Stomach (tissue), 9 donors: ENCODE data around the gene CENPP. TPM values are rescaled to one million over a fixed set of nuclear protein-coding genes. Genes with fewer than 3 reads are reported as not detected.
"Not testable (repeated sequence)": the region's sequence is repeated elsewhere in the genome, so short reads cannot be mapped to it uniquely, and the experiment has no call there.

Source experiments
- DNase-seq, 2 donors: peaks; one replicate each; pipeline versions ENCODE4 v3.0.0 to v3.0.0-alpha.2; 2013 to 2019
- H3K27ac ChIP-seq, 5 donors: fragments of 200-600 bp in 4 of 5; sonication (generic) in 4 of 5; one replicate each; pipeline ENCODE4 v1.5.1; 2013 to 2019; ENCODE audit warnings: mild to moderate bottlenecking in 1 of 5, moderate library complexity in 1 of 5
- H3K27me3 ChIP-seq, 3 donors: fragments of 200-600 bp; sonication (generic); one replicate each; pipeline ENCODE4 v1.5.1; 2017 to 2019; ENCODE audit warnings: mixed run types in 1 of 3
- H3K36me3 ChIP-seq, 4 donors: fragments of 200-600 bp; sonication (generic); 1 replicate in 3 of 4; 2 replicates in 1 of 4; pipeline ENCODE4 v1.5.1; 2016 to 2019
- H3K4me1 ChIP-seq, 4 donors: fragments of 200-600 bp; sonication (generic); one replicate each; pipeline ENCODE4 v1.5.1; 2016 to 2019
- H3K4me3 ChIP-seq, 4 donors: fragments of 200-600 bp; sonication (generic) in 3 of 4; one replicate each; pipeline ENCODE4 v1.5.1; 2016 to 2019; ENCODE audit warnings: mild to moderate bottlenecking in 1 of 4
- H3K9me3 ChIP-seq, 4 donors: fragments of 200-600 bp; sonication (generic); one replicate each; pipeline ENCODE4 v1.5.1; 2016 to 2019
- EP300 ChIP-seq: sonication (generic); formaldehyde crosslinking; IDR thresholded peaks from one replicate; pipeline ENCODE4 v1.6.1; 2017; ENCODE audit warnings: antibody characterized with exemption
- POLR2A ChIP-seq, 4 donors: fragments of 450-650 bp; IDR thresholded peaks; one replicate each; pipeline ENCODE4 v1.6.1; 2016; ENCODE audit warnings: antibody characterized with exemption in 4 of 4, control low read depth in 2 of 4, mild to moderate bottlenecking in 1 of 4, moderate library complexity in 1 of 4
- POLR2AphosphoS5 ChIP-seq, 3 donors: sonication (generic); formaldehyde crosslinking; IDR thresholded peaks; one replicate each; pipeline ENCODE4 v1.6.1; 2016; ENCODE audit warnings: antibody characterized with exemption in 3 of 3
- WGBS, 5 donors: extraction: QIAGEN DNeasy Blood & Tissue Kit in 3 of 5; methylation state at CpG; one replicate each; pipeline versions ENCODE4 v1.1.5 to v1.1.7; 2013 to 2018; 5-methylcytosine and 5-hydroxymethylcytosine counted together
- intact Hi-C: fragments of 100-400 bp; cut with DNase I; formaldehyde crosslinking; loops from one replicate; pipeline ENCODE4 v1.15.1; 2023; ENCODE audit warnings: low total_unique reads
- polyA plus RNA-seq, 3 donors: library from polyadenylated mRNA; stranded (reverse); fragments of 200-250 nt; gene quantifications; one replicate each; pipeline ENCODE4 v1.2.3, GENCODE V29; 2013
- total RNA-seq, 5 donors: library from RNA; depleted of rRNA; stranded (reverse); fragments of >200 nt; gene quantifications; one replicate each; pipeline versions ENCODE4 v1.1.0 to v1.2.3, GENCODE V29; 2014 to 2016
- TF ChIP-seq, protein P1 (sequence below), 7 experiments: fragments of 450-650 bp in 4 of 7; fragments of 200-600 bp in 3 of 7; sonication (generic) in 3 of 7; IDR thresholded peaks; one replicate each; pipeline ENCODE4 v1.5.1; 2016 to 2019; ENCODE audit warnings: antibody characterized with exemption in 7 of 7, control low read depth in 2 of 7, mild to moderate bottlenecking in 1 of 7
- donor health status: healthy with polysubstance abuse.
- donor health status: Bipolar disorder and iron deficiency.
- donor health status: healthy.

Gene CENPP
- total and polyA plus RNA-seq, 8 donors = 1.3 to 37.9 (median 3.2) TPM

DNA sequence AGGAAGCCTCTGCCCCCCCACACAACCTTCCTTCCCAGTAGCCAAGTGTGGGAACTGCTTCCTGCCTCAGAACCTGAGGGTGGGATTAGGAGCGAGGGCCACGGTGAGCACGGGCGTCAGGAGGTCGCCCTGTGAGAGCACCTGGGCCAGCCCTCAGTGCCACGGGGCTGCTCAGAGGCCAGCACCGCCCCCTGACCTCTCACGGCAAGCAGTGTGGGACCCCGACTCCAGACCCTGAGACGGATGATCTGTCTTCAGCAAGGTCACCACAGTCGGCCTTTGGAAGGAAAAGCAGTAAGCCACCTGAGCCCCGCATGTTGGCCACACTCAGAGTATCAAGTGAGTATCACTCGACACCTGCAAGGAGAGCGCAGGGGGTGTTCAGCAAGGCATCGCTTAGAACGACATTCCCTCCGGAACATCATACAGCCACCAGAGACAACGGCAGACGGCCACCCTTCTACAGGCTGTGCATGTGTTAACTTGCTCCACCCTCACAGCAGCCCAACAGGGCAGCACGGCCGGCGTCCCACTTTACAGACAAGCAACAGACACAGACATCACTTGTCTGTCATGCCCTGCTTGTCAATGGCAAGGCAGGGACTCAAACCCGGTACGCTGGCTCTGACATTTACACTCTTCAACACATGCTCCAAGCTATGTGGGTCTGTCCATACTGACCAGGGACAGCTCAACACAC, 294.0 kb downstream of the CENPP start:
- peak overlapping the region in 2 of 5 donors; percentile 74 to 79 for H3K27ac ChIP-seq
- peaks cover 4 to 72% (median 57%) of the 10 kb centered on the region in 4 donors for H3K36me3 ChIP-seq
- TF ChIP-seq EP300 = no peak
- no peak for TF ChIP-seq POLR2A (IDR thresholded peaks at IDR 0.05)
- TF ChIP-seq POLR2AphosphoS5 (IDR thresholded peaks at IDR 0.05) = no peak
- TF ChIP-seq, protein P1, sequence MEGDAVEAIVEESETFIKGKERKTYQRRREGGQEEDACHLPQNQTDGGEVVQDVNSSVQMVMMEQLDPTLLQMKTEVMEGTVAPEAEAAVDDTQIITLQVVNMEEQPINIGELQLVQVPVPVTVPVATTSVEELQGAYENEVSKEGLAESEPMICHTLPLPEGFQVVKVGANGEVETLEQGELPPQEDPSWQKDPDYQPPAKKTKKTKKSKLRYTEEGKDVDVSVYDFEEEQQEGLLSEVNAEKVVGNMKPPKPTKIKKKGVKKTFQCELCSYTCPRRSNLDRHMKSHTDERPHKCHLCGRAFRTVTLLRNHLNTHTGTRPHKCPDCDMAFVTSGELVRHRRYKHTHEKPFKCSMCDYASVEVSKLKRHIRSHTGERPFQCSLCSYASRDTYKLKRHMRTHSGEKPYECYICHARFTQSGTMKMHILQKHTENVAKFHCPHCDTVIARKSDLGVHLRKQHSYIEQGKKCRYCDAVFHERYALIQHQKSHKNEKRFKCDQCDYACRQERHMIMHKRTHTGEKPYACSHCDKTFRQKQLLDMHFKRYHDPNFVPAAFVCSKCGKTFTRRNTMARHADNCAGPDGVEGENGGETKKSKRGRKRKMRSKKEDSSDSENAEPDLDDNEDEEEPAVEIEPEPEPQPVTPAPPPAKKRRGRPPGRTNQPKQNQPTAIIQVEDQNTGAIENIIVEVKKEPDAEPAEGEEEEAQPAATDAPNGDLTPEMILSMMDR (IDR thresholded peaks at IDR 0.05) = no peak
- intact Hi-C loops = no loop called here
- no peak overlapping the region for H3K4me3 ChIP-seq
- peaks cover 6 to 49% (median 31%) of the 10 kb centered on the region in 4 donors for H3K4me1 ChIP-seq
- WGBS, 5 donors = 90 to 93% (median 93%) methylated on average over 15 to 24 of the region's 24 CpGs
- no peaks in the 10 kb centered on the region for H3K27me3 ChIP-seq
- no peaks in the 10 kb centered on the region for H3K9me3 ChIP-seq
- peak in 1 of 2 donors; percentile 22 for DNase-seq

DNA sequence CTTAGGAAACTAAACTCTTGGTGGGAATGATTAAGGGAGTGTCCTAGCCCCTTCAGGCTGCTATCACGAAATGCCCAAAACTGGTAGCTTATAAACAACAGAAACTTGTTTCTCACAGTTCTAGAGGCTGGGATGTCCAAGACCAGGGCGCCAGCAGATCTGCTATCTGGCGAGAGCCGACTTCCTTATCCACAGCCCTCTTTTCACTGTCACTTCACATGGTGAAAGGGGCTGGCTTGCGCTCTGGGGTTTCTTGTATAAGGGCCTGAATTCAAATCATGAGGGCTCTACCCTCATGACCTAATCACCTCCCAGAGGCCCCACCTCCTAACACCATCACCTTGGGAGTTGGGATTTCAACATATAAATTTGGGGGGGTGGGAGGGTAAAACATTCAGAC, 295.1 kb downstream of the CENPP start:
- Histone ChIP-seq H3K4me1 (peaks cover 6 to 38% (median 24%) of the 10 kb centered on the region in 4 donors), H3K9me3 (no peaks in the 10 kb centered on the region), H3K27me3 (no peaks in the 10 kb centered on the region), H3K27ac (peak overlapping the region in 1 of 5 donors; percentile 15), H3K36me3 (peaks cover 4 to 70% (median 52%) of the 10 kb centered on the region in 4 donors), H3K4me3 (no peak overlapping the region)
- no peak for DNase-seq
- TF ChIP-seq POLR2AphosphoS5 (IDR thresholded peaks at IDR 0.05) (no peak), POLR2A (IDR thresholded peaks at IDR 0.05) (no peak), EP300 (no peak)
- TF ChIP-seq, protein P1 (IDR thresholded peaks at IDR 0.05) = no peak
- intact Hi-C loops = no loop called here
- WGBS, 5 donors = 93 to 98% (median 96%) methylated on average over 5 of the region's 5 CpGs

DNA sequence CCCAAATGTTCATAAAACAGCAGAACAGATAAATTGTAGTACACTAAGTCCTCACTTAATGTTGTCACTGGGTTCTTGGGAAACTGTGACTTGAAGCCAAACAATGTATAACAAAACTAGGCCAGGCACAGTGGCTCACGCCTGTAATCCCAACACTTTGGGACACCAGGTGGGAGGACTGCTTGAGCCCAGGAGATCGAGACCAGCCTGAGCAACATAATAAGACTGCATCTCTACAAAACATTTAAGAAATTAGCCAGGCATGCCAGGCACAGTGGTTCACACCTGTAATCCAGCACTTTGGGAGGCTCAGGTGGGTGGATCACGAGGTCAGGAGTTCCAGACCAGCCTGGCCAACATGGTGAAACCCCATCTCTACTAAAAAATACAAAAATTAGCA, 298.2 kb downstream of the CENPP start:
- H3K4me3 ChIP-seq, intact Hi-C loops, H3K27ac ChIP-seq, DNase-seq, H3K9me3 ChIP-seq, H3K27me3 ChIP-seq, H3K4me1 ChIP-seq: not testable (repeated sequence)
- peaks cover 0 to 52% (median 40%) of the 10 kb centered on the region in 4 donors for H3K36me3 ChIP-seq
- WGBS, 5 donors = 88 to 99% (median 97%) methylated on average over 3 of the region's 3 CpGs

DNA sequence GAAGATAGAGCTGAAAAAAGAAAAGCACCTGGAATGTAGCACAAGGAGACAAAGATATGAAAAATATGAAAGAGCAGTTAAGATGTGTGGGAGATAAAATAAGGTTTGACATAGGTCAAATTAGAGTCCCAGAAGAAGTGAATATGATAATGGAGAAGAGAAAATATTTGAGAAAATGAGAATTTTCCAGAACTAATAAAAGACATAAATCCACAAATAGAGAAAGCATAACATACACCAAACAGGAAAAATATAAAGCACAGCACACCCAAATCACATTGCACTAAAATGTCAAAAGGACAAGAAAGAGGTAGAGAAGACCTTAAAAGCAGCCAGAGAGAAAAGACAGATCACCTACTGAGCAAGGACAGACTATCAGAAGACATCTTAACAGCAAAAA, 300.7 kb downstream of the CENPP start:
- TF ChIP-seq EP300 = no peak
- TF ChIP-seq, protein P1 (IDR thresholded peaks at IDR 0.05) = no peak
- no peak for TF ChIP-seq POLR2AphosphoS5 (IDR thresholded peaks at IDR 0.05)
- TF ChIP-seq POLR2A (IDR thresholded peaks at IDR 0.05) = no peak
- Histone ChIP-seq H3K4me3 (no peak overlapping the region), H3K27me3 (no peaks in the 10 kb centered on the region), H3K9me3 (no peaks in the 10 kb centered on the region), H3K36me3 (peaks cover 0 to 56% (median 48%) of the 10 kb centered on the region in 4 donors), H3K27ac (no peak overlapping the region), H3K4me1 (no peaks in the 10 kb centered on the region)
- intact Hi-C loops = no loop called here
- no peak for DNase-seq

DNA sequence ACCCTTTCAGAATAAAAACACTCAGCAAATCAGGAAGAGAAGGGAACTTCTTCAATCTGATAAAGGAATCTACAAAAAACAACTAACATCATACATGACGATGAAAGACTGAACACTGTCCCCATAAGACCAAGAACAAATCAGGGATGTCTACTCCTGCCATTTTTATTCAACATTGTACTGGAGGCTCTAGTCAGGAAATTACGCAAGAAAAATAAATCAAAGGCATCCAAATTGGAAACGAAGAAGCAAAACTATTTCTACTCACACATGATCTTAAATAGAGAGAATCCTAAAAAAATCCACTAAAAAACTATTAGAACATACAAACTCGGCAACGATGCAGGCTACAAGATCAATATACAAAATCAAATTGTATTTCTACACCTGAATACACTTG, 301.9 kb downstream of the CENPP start:
- 87 to 95% (median 93%) methylated on average over 5 of the region's 5 CpGs for WGBS, 5 donors

More for the DNA sequence above, 301.9 kb downstream of the CENPP start:
- H3K4me1 ChIP-seq = no peaks in the 10 kb centered on the region
- no peak overlapping the region for H3K4me3 ChIP-seq
- no peak for DNase-seq
- TF ChIP-seq POLR2AphosphoS5 (IDR thresholded peaks at IDR 0.05) = no peak
- TF ChIP-seq, protein P1 (IDR thresholded peaks at IDR 0.05) = no peak
- TF ChIP-seq EP300 = no peak
- no peak for TF ChIP-seq POLR2A (IDR thresholded peaks at IDR 0.05)
- no peaks in the 10 kb centered on the region for H3K9me3 ChIP-seq
- H3K36me3 ChIP-seq = peaks cover 3 to 67% (median 59%) of the 10 kb centered on the region in 4 donors
- no peaks in the 10 kb centered on the region for H3K27me3 ChIP-seq
- intact Hi-C loops = no loop called here
- no peak overlapping the region for H3K27ac ChIP-seq
